Epithelial cell of prostate (primary cell): Measurements from ENCODE around the gene EPS8L2.
"Not testable (repeated sequence)": the region's sequence is repeated elsewhere in the genome, so short reads cannot be mapped to it uniquely, and the experiment has no call there.

ENCODE experiments used
- DNase-seq: peaks from one replicate; pipeline ENCODE4 v3.0.0-alpha.2; 2011; ENCODE audit warnings: low read depth, low spot score
- H3K27ac ChIP-seq: fragments of 450-650 bp; 2 replicates; pipeline ENCODE4 v1.5.1; 2017; ENCODE audit warnings: mild to moderate bottlenecking

EPS8L2 gene

DNA sequence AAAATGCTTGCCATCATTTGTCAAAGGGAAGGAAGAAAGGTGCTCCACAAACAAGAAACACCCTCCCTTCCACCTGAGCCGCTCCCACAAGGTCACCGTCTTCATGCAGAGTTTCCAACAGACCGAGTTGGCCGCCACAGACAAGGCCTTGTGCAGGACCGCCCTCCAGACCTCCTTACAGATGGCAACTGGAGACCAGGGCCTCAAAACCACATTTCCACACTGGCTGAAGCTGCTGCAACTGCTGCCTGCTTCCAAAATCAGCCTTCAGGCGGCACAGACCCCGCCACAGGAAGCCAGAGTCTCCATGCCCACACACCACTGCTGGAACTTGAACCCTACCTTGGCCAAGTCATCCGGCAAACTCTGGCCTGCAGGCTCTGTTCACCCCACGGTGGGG lies 17.4 kb upstream of the EPS8L2 start:
- H3K27ac ChIP-seq = no peak overlapping the region
- no peak for DNase-seq

DNA sequence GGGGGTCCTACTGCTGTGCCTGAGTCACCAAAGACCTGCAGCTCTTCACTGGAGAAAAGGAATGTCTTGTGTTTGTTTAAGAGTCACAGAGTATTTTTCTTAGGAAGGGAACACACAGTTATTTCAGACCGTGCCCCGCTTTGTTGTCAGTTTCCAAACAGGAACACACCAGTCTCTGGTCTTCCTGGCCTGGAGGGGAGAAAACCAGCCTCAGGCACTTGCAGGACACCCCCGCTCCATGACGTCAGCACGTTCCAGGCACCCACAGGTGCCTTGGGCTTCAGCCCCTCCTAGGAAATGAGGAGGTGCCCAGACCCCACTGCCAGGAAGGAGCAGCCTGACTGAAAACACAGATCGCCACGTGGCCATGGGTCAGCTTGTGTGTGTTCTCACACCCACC lies 16.4 kb upstream of the EPS8L2 start:
- no peak overlapping the region for H3K27ac ChIP-seq
- DNase-seq = no peak

DNA sequence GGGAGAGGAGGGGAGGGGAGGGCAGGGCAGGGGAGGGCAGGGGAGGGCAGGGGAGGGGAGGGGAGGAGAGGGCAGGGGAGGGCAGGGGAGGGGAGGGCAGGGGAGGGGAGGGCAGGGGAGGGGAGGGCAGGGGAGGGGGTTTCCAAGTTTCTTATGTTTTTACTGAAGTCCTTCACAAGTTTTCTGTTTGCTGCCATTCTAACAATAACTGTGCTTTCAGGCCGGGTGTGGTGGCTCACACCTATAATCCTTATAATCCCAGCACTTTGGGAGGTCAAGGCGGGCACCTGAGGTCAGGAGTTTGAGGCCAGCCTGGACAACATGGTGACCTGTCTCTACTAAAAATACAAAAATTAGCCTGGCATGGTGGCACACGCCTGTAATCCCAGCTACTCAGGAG lies 15.8 kb upstream of the EPS8L2 start:
- not testable (repeated sequence) for DNase-seq, H3K27ac ChIP-seq

DNA sequence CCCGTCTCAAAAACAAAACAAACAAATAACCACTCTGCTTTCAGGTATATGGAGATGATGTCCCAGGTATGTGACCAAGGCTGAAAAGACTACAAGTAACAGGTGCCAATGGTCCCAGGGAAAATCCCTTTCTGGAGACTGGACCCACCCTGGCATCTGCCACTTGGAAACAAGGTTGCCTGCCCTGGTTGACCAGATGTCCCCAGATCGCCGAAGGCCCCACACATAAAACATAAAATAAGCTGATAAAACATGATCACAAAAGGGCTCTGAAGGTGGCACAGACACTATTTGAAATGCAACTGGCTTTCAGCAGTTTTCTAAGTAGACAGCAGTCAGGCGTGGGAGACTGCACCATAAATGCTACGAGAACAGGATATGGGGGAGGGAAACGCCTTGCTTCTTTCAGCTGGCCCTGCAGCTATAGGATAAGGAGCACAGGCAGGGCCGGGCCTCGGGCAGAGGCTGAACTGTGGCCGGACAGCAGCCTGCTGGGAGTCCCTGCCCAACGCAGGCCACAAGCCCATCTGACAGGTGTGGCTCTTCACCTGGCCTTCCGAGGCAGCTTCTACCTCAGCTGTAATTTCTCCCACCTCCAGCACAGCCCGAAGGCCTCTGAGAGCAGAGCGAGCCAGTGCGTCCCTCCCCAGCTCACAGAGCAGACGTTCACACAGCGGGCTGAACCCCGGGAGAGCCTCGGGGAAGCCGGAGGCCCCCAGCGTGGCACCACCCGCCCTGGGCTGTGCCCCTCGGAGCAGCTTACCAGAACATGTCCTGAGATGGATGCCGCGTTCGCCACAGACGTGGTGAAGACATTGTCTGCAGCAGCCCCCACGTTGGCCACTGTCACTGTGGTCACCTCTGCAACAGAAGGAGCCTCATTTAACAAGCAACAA lies 15.0 kb upstream of the EPS8L2 start:
- DNase-seq = no peak
- H3K27ac ChIP-seq = no peak overlapping the region

DNA sequence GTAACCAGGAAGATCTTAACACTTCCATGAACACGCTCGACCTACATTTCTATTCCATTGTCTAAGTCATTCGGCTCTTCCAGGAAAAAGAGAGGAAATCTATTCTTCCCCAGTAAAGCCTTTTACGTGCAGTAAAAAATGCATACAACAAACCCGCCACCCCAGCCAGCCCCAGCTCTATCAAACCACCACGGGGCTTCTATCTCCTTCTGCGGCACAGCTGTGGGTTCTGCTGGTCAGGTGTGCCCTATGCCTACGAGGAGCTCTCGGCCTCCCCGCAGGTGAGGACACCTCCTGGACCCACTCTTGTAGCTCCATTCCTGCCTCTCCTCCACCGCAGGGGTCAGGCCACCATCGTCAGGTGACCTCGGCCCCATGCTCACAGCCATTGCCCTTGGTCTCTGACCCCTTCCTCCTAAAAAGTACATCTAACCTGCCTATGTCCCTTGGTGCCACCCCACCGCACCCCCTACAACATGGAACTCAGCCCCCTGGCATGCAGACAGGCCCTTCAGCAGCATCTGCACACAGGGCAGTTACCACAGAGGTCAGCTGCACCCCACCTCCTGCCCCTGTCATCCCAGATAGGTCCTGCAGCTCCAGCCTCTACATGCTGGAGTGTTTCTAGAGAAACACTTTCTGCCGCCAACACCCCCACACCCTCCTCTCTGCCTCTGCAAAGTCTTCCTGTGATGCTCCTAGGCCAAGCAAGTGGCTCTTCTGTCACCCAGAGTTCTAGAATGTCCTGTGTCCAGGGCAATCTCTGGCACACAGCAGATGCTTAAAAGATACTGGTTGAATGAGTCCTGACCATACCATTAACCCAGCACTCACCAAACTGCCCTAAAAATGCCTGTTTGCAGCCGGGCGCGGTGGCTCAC lies 14.1 kb upstream of the EPS8L2 start:
- peak overlapping the region; percentile 98 for H3K27ac ChIP-seq
- DNase-seq = no peak

DNA sequence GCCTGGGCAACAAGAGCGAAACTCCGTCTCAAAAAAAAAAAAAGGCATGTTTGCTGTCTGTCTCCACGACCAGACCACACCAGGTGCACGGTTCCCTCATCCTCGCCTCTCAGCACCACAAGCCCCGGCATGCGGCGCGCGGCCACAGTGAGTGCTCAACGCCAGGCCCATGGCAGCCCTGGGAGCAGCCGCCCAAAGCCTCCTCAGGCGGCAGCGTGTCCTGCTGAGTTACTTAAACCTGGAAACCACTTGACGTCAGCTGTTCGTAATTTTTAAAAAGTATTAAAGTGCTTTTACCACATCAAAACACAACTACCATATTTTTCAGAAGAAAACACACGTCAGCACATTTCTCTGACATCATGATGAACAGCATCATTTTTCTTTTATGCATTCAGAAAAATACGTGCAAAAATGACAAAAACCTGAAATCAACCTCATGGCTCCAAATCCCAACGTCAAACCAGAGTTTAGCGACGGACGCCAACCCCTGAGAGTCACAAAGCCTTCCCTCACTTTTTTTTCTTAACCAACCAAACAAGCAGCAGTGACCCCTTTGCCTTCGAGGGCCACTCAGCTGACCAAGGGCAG lies 13.1 kb upstream of the EPS8L2 start:
- DNase-seq = peak; percentile 56
- H3K27ac ChIP-seq = peak overlapping the region; percentile 98

DNA sequence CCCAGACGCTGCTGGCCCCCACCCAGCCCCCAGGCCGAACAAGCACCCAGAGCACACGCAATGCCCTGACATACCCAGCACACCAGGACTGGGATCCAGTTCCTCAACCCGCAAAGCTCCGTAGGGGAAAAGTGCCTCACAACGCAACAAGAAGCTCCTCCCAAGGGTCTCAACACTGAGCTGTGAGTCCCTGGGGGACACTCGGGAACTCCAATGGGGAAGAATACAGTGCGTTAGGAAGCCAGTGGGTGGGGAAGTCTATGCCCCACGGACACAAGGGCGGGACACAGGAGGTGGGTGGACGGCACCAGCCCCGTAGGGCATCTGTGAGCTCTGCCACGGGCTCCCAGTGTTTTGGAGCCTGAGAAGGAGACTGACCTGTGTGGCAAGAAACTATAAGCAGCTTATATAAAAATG lies 12.6 kb upstream of the EPS8L2 start:
- peak overlapping the region; percentile 98 for H3K27ac ChIP-seq
- DNase-seq = no peak

DNA sequence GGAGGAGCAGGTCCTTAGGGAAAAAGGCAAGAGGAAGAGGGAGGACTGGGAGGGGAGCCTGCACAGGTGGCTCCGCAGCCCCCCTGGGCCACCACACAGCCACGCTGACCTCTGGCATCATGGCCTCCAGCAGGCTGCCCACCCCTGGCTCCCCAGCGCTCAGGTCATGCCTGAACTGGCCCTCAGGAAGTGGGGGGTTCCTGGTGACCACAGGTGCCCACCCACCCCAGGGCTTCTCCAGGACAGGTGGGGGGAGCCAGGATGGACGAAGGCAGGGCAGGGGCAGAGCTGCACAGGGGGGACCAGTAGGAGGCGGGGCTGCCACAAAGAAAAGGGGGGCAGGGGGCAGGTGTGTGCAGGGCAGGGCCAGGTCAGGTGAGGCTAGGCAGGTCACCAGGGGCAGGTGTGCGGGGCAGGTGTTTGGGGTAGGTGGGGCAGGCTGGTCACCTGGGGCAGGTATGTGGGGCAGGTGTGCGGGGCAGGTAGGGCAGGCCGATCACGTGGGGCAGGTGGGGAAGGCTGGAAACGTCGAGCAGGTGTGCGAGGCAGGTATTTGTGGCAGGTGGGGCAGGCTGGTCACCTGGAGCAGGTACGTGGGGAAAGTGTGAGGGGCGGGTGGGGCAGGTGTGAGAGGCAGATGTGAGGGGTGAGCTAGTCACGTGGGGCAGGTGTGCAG lies 12.0 kb upstream of the EPS8L2 start:
- H3K27ac ChIP-seq = peak overlapping the region; percentile 98
- DNase-seq = no peak

DNA sequence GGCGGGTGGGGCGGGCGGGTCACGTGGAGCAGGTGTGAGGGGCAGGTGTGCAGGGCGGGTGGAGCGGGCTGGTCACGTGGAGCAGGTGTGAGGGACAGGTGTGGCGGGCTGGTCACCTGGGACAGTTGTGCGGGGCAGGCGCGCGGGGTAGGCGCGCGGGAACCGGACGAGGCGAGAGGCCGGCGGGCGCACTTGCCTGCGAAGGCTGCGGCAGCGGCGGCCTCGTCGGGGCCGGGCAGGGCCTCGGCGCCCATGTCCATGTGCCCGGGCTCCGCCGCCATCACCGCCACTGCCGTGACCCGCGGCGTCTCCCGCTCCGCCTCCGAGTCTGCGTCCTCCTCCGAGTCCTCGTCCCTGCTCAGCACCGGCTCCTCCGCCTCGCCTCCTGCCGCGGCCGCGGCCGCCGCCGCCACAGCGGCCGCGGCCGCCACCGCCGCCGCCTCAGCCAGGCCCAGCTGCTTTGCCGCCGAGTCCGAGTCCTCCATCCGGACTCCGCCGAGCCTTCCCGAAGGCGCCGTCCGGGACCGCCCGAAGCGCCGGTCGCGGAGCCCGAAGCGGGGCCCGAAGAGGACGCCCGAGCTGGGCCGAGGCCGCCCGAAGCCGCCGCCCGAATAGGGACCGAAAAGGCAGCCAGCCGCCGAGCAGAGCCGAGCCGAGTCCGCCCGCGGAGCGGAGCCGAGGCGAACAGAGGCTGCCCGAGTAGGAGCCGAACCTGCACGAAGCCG lies 11.3 kb upstream of the EPS8L2 start, which contains the start of gene DEAF1:
DEAF1 (minus strand) TSS at position 660 of the 725 bp plus-strand sequence; CDS start at position 485, 175 bp downstream.
- peak within 1 kb of the TSS; percentile 98 for H3K27ac ChIP-seq
- peak; percentile 72 for DNase-seq

DNA sequence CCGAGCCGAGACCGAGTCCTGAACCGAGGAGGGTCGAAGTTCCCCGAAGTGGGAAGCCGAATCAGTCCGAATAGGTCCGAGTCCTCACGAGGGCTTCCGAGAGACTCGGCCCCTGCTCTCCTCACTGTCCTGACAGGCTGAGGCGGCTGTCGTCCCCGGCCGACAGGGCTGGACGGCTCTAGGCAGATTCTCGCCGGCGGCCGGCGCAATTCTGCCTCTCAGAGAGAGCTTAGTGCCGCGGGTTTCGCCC lies 10.8 kb upstream of the EPS8L2 start:
- no peak for DNase-seq
- H3K27ac ChIP-seq = peak overlapping the region; percentile 98

DNA sequence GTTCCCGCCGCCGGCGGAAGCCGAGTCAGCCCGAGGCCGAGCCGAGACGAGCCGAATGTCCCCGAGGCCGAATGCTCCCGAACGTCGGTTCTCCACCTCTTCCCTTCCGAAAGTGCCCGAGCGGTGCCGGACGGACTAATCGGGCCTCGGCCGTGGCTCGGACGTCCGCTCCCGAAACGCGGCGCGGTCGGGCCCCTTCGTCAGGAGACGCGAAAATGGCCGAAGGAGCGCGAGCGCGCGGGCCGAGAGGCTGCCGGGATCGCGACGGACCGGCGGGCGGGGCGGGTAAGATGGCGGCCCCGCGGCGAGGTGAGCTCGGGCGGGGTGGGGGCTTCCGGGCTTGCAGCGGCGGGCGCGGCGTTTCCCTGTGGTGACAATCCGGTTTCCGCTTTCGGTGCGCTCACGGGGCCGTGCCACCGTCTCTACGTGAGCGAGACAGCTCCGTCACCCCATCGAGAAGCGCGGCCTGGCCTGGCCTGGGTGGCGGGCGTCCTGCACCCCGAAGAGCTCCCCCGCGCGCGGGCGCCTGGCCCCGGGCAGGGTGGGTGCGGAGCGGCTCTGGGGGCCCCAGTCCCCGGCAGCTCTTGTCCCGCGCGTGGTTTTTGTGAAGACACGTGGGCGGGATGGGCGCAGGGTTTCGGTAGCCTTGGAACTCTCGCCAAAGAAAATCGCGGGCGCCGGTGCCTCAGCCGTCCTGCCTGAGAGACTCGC lies 10.3 kb upstream of the EPS8L2 start, which contains the start of gene TMEM80:
TMEM80 (plus strand) TSS at position 279 of the 711 bp plus-strand sequence; CDS start at position 291, 12 bp downstream.
- DNase-seq = peak; percentile 79

DNA sequence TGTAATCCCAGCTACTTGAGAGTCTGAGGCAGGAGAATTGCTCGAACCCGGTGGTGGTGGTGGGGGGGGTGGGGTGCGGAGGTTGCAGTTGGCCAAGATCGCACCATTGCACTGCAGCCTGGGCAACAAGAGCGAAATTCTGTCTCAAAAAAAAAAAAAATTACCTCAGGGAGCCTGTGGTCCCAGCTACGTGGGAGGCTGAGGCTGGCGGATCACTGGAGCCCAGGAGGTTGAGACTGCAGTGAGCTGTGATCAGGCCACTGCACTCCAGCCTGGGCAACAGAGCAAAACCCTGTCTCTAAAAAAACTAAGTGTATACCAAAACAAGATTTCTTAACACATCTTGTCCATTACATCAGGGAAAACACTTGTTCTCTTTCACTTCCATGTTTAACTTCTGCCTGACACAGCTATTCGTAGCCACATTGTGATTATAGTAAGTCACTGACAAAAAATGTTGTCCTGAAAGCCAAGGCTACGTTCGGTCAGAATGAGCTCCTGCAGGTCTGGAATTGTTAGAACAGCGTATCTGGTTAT lies 9.0 kb upstream of the EPS8L2 start:
- DNase-seq = peak; percentile 75
- peak overlapping the region; percentile 98 for H3K27ac ChIP-seq

More for the DNA sequence above, 10.3 kb upstream of the EPS8L2 start, which contains the start of gene TMEM80:
- H3K27ac ChIP-seq = peak within 1 kb of the TSS; percentile 98

DNA sequence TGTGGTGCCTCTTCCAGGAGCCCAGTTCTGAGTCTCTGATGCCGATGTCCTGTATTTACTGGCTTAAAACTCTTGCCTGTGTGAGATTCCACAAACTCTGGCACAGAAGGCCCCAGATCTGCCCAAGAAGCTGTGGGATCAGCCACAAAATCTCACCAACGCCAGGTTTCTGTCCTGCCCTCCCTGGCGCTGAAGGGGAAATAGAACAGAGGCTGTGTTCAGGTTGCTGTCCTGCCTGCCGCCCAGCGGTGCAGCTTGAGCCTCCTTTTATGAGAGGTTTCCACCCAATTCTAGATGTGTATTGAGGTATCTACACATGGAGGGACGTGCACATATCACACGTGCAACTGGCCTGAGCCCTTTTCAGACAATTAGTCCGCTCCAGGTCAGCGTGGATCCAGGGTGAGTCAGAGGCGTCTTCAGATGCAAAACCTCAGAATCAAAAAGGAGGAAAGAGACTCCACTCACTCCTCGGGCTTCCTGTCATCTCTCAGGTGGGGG lies 8.2 kb upstream of the EPS8L2 start:
- no peak for DNase-seq
- peak overlapping the region; percentile 98 for H3K27ac ChIP-seq

DNA sequence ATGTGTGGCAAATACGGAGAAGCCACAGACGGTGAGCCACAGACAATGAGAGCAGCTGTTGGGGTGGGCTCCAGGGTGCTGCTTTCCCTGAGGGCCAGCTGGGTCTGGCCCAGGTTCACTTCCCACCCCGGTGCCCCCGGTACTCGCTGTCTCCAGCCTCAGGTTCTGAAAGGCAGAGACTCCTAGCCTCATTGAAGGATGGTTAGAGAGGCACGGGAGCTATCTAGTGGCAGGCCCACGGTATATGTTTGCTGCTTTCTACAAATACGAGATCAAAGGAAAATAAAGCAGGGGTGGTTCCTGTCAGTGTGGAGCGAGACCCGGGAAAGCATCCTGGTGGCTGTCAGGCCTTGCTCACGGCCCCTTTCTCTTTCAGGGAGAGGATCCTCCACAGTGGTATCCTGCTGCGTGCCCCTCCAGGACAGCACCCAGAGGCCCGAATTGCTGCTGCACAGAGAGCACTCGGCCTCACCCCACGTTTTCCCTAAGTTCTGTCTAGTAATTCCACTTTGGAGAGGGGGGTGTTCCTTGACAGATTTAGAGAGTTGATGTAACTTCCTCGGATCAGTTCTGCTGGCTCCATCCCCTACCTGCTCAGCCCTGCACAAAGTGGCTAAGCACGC lies 7.4 kb upstream of the EPS8L2 start:
- peak overlapping the region; percentile 98 for H3K27ac ChIP-seq
- no peak for DNase-seq

DNA sequence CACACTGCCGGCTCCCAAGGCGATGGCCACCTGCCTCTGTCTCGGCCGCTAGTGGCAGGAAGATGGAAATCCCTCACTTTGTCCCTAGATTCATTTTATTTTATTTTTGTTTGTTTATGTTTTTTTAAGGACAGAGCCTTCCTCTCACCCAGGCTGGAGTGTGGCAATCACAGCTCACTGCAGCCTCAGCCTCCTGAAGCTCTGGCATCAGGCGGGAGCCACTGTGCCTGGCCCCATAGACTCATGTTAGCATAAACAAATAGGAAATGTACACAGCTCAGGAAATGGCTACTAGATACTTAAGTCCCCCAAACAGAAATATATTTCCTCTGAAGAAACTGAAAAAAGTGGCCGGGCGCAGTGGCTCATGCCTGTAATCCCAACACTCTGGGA lies 6.9 kb upstream of the EPS8L2 start:
- H3K27ac ChIP-seq = peak overlapping the region; percentile 98
- no peak for DNase-seq

DNA sequence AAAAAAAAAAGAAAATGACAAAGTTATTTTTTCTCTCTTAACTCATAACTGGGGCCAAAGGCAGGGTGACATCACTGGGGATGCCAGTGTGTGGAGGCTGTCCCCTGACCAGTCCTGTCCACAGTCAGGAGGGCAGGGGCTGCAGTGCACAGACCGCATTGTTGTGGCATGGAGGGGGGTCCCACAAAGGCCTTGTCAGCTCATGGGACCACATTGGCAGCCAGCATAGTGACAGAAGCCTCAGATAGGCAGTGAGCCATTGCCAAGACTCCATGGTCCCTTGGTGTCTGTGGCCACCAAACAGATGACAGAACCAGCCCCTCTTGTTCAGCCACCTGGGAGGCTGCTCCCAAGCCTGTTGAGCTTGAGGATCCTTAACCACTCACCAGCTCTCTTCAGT lies 6.3 kb upstream of the EPS8L2 start:
- DNase-seq = no peak
- peak overlapping the region; percentile 98 for H3K27ac ChIP-seq

DNA sequence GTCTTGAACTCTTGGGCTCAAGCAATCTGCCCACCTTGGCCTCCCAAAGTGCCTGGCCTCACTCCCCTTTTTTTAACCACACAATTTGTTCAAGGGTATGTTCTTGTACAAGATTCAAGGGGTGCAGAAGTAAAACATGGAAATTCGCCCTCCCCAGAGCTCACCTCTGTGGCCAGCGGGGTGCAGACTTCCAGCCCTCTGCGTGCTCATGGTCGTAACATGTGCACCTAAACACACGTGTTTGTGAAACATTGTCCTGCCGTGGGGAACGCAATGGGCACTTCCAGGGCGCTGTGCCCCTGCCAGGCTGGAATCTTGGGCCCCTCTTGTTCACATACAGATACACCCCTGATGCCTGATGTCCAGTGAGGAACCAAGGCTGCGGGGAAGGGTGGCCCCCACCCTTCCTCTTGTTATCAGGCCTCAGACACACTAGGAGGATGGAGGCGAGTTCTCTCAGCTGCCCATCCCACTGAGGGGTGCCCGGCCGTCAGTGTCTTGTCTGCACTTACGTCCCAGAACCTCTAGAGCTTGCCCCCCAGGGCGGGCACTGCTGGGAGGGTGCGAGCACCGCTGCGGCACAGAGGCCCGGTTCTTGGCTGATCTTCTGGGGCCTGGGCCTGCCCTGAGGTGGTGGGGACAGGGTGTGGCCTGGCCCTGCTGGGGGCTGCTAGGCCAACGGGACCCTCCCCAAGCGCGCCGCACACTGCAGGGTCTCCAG lies 4.1 kb upstream of the EPS8L2 start:
- DNase-seq = no peak

More for the DNA sequence above, 4.1 kb upstream of the EPS8L2 start:
- H3K27ac ChIP-seq = peak overlapping the region; percentile 94
